Astrocyte of the cerebellum (primary cell): ENCODE measurements around the gene DNAJB13.

Experiments
- DNase-seq: peaks from one replicate; pipeline ENCODE4 v3.0.0-alpha.2; 2011; ENCODE audit warnings: low read depth
- H3K4me3 ChIP-seq: 2 replicates; pipeline ENCODE4 v1.5.1; 2011; ENCODE audit warnings: mild to moderate bottlenecking, low read depth, low read length, moderate library complexity
- in situ Hi-C: cut with HindIII; loops from 2 replicates; pipeline ENCODE4 v1.10.0; 2017; ENCODE audit warnings: low sequenced_read_pairs
- TF ChIP-seq, protein P1 (sequence below): IDR thresholded peaks from 2 replicates; pipeline ENCODE4 v1.5.1; 2012; ENCODE audit warnings: low read length, low read depth, moderate library complexity, mild to moderate bottlenecking; ENCODE audit errors: missing control alignments

The DNAJB13 gene

DNA sequence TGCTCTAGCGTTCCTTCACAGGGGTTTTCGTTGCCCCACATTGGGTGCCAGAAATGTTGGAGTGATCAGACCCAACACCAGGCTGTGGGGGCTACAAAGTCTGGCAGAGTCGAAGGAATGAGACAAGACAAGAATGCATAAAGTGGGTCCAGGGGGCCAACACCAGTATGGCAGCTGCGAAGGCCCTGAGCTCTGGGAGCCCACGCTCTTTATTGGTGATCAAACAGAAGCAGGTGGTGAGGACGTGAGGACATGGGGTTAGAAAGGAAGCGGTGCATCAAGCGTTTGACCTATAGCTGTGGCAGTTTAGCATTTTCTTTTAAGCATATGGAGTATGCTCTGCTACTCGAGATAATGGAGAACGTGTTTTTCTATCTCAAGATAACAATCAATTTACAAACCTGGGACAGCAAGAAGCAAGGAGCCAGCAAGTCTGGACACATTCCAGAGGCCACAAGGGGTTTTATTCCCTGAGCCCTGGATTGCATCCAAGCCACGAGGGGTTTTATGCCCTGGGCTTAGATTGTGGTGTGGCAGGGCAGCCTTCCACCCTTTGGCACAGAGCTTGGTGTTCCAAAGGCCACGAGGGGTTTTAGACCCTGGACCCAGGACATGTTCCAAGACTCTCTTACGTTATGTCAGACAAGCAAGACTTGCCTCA lies 3.9 kb upstream of the DNAJB13 start:
- DNase-seq, result no peak
- TF ChIP-seq, protein P1, sequence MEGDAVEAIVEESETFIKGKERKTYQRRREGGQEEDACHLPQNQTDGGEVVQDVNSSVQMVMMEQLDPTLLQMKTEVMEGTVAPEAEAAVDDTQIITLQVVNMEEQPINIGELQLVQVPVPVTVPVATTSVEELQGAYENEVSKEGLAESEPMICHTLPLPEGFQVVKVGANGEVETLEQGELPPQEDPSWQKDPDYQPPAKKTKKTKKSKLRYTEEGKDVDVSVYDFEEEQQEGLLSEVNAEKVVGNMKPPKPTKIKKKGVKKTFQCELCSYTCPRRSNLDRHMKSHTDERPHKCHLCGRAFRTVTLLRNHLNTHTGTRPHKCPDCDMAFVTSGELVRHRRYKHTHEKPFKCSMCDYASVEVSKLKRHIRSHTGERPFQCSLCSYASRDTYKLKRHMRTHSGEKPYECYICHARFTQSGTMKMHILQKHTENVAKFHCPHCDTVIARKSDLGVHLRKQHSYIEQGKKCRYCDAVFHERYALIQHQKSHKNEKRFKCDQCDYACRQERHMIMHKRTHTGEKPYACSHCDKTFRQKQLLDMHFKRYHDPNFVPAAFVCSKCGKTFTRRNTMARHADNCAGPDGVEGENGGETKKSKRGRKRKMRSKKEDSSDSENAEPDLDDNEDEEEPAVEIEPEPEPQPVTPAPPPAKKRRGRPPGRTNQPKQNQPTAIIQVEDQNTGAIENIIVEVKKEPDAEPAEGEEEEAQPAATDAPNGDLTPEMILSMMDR, result no peak
- no peak overlapping the region for H3K4me3 ChIP-seq
- in situ Hi-C loops, result no loop called here

DNA sequence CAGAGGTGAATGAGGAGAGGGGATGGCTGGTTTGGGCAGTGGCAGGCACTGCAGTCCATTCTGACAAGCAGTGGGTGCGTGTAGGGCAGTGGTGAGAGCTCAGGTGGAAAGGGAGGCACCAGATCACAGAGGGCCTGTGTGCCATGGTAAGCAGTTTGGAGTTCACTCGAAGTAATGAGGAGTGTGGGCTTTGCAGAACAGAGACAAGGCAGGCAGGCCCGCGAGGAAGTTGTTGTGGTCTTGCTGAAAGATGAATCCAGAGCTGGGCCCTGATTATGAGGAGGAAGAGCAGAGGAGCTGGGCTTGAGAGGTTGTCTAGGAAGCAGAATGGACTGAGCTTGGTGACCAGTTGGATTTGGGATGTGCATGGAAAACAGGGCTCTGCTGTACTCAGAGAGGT lies 1.6 kb upstream of the DNAJB13 start:
- no peak overlapping the region for H3K4me3 ChIP-seq
- in situ Hi-C loops, result no loop called here
- TF ChIP-seq, protein P1, result no peak
- no peak for DNase-seq

DNA sequence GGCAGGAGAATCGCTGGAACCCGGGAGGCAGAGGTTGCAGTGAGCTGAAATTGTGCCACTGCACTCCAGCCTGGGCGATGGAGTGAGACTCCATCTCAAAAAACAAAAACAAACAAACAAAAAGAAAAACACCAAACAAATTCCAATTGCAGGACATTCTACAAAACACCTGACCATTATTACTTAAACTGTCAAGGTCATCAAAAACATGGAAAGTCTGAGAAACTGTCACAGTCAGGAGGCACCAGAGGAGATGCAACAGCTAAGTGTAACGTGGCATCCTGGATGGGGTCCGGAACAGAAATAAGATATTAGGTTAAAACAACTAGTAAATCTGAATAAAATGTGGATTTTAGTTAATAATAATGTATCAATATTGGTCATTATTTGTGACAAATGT lies 914 bp upstream of the DNAJB13 start:
- in situ Hi-C loops, result no loop called here

DNA sequence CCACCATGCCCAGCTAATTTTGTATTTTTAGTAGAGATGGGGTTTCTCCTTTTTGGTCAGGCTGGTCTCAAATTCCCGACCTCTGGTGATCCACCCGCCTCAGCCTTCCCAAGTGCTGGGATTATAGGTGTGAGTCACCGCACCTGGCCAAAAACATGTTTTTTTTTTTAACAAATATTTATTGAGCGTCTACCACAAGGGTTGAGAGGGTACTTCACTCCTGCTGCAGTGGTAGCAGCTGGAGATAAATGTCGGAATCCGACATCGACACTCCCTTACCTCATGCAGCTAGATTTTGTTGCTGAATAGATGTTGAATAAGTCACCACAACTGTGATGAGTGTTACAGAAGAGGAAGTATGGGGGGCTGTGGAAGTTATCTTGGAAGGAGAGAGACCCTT lies 971 bp downstream of the DNAJB13 start:
- no peak for DNase-seq
- TF ChIP-seq, protein P1, result no peak
- in situ Hi-C loops, result no loop called here
- no peak overlapping the region for H3K4me3 ChIP-seq

More for the DNA sequence above, 914 bp upstream of the DNAJB13 start:
- no peak overlapping the region for H3K4me3 ChIP-seq
- no peak for DNase-seq
- TF ChIP-seq, protein P1, result no peak

DNA sequence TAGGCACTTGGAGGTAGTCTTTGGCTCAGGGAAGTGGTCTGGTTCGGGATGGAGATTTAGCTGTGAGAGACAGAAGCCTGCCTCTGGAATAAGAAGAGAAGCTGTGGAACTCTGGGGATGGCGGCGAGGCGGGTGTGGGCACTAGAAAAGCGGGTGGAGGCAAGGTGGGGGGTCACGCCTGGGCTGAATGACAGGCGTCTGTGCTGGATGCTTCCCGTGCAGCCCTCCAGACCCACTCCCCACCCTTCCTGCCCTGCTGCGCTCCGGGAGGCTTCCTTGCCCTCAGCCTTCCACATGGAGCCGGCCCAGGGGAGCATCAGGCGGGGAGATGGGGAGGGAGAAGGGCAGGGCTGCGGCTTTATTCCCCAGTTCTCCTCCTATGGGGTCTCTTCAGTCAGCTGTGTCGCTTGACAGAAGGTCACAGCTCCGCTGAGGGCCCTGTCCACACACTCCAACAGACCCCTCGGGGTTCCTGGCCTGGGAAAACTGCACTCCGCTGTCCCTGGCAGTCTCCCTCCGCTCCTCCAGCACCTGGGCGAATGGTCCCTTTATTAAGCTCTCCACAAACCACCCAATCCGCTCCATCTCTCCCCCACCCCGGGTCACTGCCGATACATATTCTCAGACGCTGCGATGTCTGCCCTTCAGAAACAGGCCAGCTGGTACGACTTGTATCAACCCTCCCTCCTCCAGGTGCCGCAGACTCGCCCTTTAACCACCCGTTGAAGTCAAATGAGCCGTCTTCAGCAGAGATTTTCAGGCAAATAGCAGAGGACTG lies 6.2 kb downstream of the DNAJB13 start:
- in situ Hi-C loops, result no loop called here
- TF ChIP-seq, protein P1, result no peak
- DNase-seq, result no peak
- no peak overlapping the region for H3K4me3 ChIP-seq

DNA sequence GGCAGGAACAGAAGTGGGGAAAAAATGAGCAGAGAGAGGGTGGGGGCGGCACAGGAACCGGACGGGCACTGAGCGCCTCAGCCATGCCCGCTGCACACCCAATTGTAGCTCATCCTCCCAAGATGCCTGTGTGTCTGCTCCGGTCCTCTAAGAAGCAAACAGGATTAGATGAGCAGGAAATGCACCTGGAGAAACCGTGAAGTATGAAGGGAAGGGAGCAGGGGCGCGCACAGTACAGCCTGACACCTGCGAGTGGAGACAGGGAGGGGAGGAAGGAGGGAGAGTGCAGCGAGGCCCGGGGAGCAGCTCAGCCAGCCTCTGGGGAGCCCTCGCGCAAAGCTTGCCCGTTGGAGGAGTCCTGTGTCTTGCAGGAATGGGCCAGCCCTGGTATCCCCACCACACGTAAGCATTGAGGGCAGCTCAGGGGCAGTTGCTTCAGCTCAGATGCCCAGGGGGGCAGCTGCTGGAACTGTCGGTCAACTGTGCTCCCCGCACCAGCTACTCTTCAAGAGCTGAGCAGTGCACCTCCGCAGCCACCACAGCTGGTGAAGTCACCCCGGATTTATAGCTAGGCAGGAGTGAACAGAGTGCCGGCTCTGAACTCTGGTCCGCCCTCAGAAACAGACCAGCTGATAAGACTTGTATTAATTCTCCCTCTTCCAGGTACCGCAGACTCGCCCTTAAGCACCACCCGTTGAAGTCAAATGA lies 7.0 kb downstream of the DNAJB13 start:
- no peak overlapping the region for H3K4me3 ChIP-seq
- in situ Hi-C loops, result no loop called here
- TF ChIP-seq, protein P1, result no peak
- DNase-seq, result no peak
